K562 (cell line): Measurements from ENCODE around the gene SOX14. TPM values are rescaled to one million over a fixed set of nuclear protein-coding genes. Genes with fewer than 3 reads are reported as not detected.

Experiments
- ATAC-seq: fragments of 200-7000 bp; cut with Tn5 transposase; 3 replicates; pipeline ENCODE4 v1.9.1; 2020; ENCODE audit warnings: moderate library complexity
- BruUV-seq: library from RNA; stranded (reverse); fragments of 400-500 nt; replicated peaks from 2 replicates; lab custom pipeline; 2021; lab: Mats Ljungman, UMichigan
- CTCF ChIA-PET: fragments of 300-600 bp; formaldehyde crosslinking; extraction: SDS; loops from one replicate; lab custom pipeline; 2021; ENCODE audit warnings: low intra/inter-chr PET ratio; lab: Yijun Ruan, JAX
- POLR2A ChIA-PET: fragments of 300-600, 350-650 bp; sonication (Branson Sonifier 250); formaldehyde crosslinking; extraction: SDS; loops from one replicate; lab custom pipeline; 2021; ENCODE audit warnings: antibody characterized with exemption, inconsistent platforms; lab: Yijun Ruan, JAX
- DNase-seq, 4 experiments: peaks; one replicate each; pipeline versions ENCODE4 v3.0.0 to v3.0.0-alpha.2; 2011 to 2018; ENCODE audit warnings: low spot score in 3 of 4, mixed read lengths in 3 of 4; ENCODE audit errors: extremely low read depth in 1 of 4
- FAIRE-seq: peaks from 2 replicates; lab custom pipeline; 2011; peaks lifted over from hg19 to GRCh38; lab: Jason Lieb, UNC
- H2AFZ ChIP-seq: 2 replicates; pipeline ENCODE4 v1.6.0; 2011; ENCODE audit warnings: low read depth, low read length, control low read depth, inconsistent platforms
- H3K27ac ChIP-seq: fragments of 200-600 bp; 3 replicates; pipeline ENCODE4 v1.8.0; 2011; ENCODE audit warnings: low read depth, mild to moderate bottlenecking, control low read depth, inconsistent platforms, low read length, moderate library complexity, mixed read lengths; ENCODE audit errors: extremely low read depth
- H3K27me3 ChIP-seq, 2 experiments: fragments of 300-600 bp in 1 of 2; 2 replicates in 1 of 2; 3 replicates in 1 of 2; pipeline versions ENCODE4 v1.6.0 to v1.8.0; 2011; ENCODE audit warnings: inconsistent platforms in 2 of 2, low read length in 2 of 2, mild to moderate bottlenecking in 1 of 2, mixed read lengths in 1 of 2, moderate library complexity in 1 of 2; ENCODE audit not compliant: control insufficient read depth in 2 of 2, insufficient read depth in 2 of 2
- H3K36me3 ChIP-seq: fragments of 300-600 bp; 3 replicates; pipeline ENCODE4 v1.8.0; 2011; ENCODE audit warnings: mild to moderate bottlenecking, low read length, inconsistent platforms; ENCODE audit not compliant: control insufficient read depth, insufficient read depth
- H3K4me1 ChIP-seq, 2 experiments: fragments of 200-600 bp in 1 of 2; replicated peaks in 1 of 2; 2 replicates in 1 of 2; 3 replicates in 1 of 2; pipeline versions ENCODE4 v1.5.1 to v1.8.0; 2011; ENCODE audit warnings: inconsistent platforms in 2 of 2, low read length in 2 of 2, mild to moderate bottlenecking in 1 of 2, mixed read lengths in 1 of 2, moderate library complexity in 1 of 2; ENCODE audit not compliant: control insufficient read depth in 2 of 2, insufficient read depth in 2 of 2
- H3K4me2 ChIP-seq: 2 replicates; pipeline ENCODE4 v1.6.1; 2011; ENCODE audit warnings: low read length, control low read depth, inconsistent platforms, mixed read lengths; ENCODE audit not compliant: insufficient read depth
- H3K4me3 ChIP-seq: fragments of 200-600 bp; sonication (generic), shearing (Covaris generic); 2 replicates; pipeline ENCODE4 v1.5.1; 2016; ENCODE audit warnings: control low read depth, inconsistent platforms
- H3K79me2 ChIP-seq: fragments of 200-600 bp; 3 replicates; pipeline ENCODE4 v1.8.0; 2011; ENCODE audit warnings: low read length, inconsistent platforms; ENCODE audit not compliant: control insufficient read depth, insufficient read depth
- H3K9ac ChIP-seq, 2 experiments: 2 replicates each; pipeline versions ENCODE4 v1.6.0 to v1.6.1; 2011; ENCODE audit warnings: low read depth in 2 of 2, low read length in 2 of 2, control low read depth in 1 of 2, inconsistent platforms in 1 of 2, mild to moderate bottlenecking in 1 of 2, mixed read lengths in 1 of 2; ENCODE audit not compliant: insufficient read depth in 1 of 2
- H3K9me1 ChIP-seq: one replicate; pipeline ENCODE4 v1.6.0; 2011; ENCODE audit warnings: inconsistent platforms, mild to moderate bottlenecking, low read length, moderate library complexity; ENCODE audit not compliant: control insufficient read depth, insufficient read depth
- H3K9me3 ChIP-seq: replicated peaks from 2 replicates; pipeline ENCODE4 v1.5.1; 2011; ENCODE audit warnings: low read depth, low read length, inconsistent platforms; ENCODE audit not compliant: control insufficient read depth, insufficient read depth
- H4K20me1 ChIP-seq: replicated peaks from 2 replicates; pipeline ENCODE4 v1.6.1; 2011; ENCODE audit warnings: low read length, inconsistent platforms, mixed read lengths; ENCODE audit not compliant: control insufficient read depth, insufficient read depth
- ARID3B ChIP-seq: fragments of 250-450 bp; sonication (Bioruptor Pico); IDR thresholded peaks from 2 replicates; pipeline ENCODE4 v1.4.0; 2020; ENCODE audit warnings: borderline replicate concordance
- C11orf30 ChIP-seq: fragments of 450-650 bp; IDR thresholded peaks from 2 replicates; pipeline ENCODE4 v1.6.1; 2016; ENCODE audit warnings: low read depth, mild to moderate bottlenecking
- CUX1 ChIP-seq: fragments of 200-800 bp; sonication (Bioruptor generic); IDR thresholded peaks from 2 replicates; pipeline ENCODE4 v1.6.1; 2016; ENCODE audit warnings: missing genetic modification characterization, missing compliant biosample characterization
- MECOM ChIP-seq: fragments of 250-450 bp; sonication (Bioruptor Pico); IDR thresholded peaks from 2 replicates; pipeline ENCODE4 v1.8.0; 2022; ENCODE audit warnings: inconsistent platforms
- TAL1 ChIP-seq: fragments of 450-650 bp; IDR thresholded peaks from 2 replicates; pipeline ENCODE4 v1.6.1; 2016; ENCODE audit warnings: mild to moderate bottlenecking
- TEAD4 ChIP-seq, 2 experiments: sonication (generic) in 1 of 2; formaldehyde crosslinking in 1 of 2; IDR thresholded peaks; 2 replicates each; pipeline versions ENCODE4 v1.6.1 to v1.8.0; 2012 to 2022; ENCODE audit warnings: borderline replicate concordance in 1 of 2, inconsistent platforms in 1 of 2, low read length in 1 of 2, mild to moderate bottlenecking in 1 of 2, missing genetic modification reagents in 1 of 2
- TSHZ1 ChIP-seq: fragments of 250-450 bp; sonication (Bioruptor Pico); IDR thresholded peaks from 2 replicates; pipeline ENCODE4 v1.4.0; 2020; ENCODE audit warnings: mild to moderate bottlenecking, moderate library complexity
- ZBTB1 ChIP-seq: sonication (generic); formaldehyde crosslinking; IDR thresholded peaks from 2 replicates; pipeline ENCODE4 v1.8.1; 2023; ENCODE audit warnings: missing genetic modification reagents, low read depth, mild to moderate bottlenecking, borderline replicate concordance
- ZNF224 ChIP-seq: sonication (generic); formaldehyde crosslinking; IDR thresholded peaks from 2 replicates; pipeline ENCODE4 v1.8.0; 2022; ENCODE audit warnings: mild to moderate bottlenecking, missing genetic modification reagents
- WGBS: fragments of 100-300 bp; shearing (Covaris generic); methylation state at CpG from one replicate; pipeline ENCODE4 v1.1.6; 2016; ENCODE audit warnings: low coverage, mixed read lengths; ENCODE audit not compliant: insufficient coverage; ENCODE audit errors: missing lambda C conversion rate; 5-methylcytosine and 5-hydroxymethylcytosine counted together
- in situ Hi-C: fragments of 300-500 bp; cut with MboI; formaldehyde crosslinking; loops from 4 replicates; pipeline ENCODE4 v1.15.0; 2018; ENCODE audit warnings: inconsistent platforms, mixed read lengths
- intact Hi-C: fragments of 100-400 bp; cut with micrococcal nuclease; formaldehyde crosslinking; loops from 2 replicates; pipeline ENCODE4 v1.14.2; 2022
- polyA plus RNA-seq, 8 experiments: library from polyadenylated mRNA; depleted of rRNA in 4 of 8; stranded (reverse) in 5 of 8; unstranded in 3 of 8; fragments of >200 nt; fragmentation: Nextera tagmentation in 2 of 8; fragmentation: Illumina TruSeq in 1 of 8; extraction: Ambion mirVana in 2 of 8; extraction: Trizol in 1 of 8; gene quantifications; 2 replicates each; pipeline versions ENCODE4 v1.2.1 to v1.2.3, GENCODE V29; 2011 to 2014; ENCODE audit warnings: inconsistent platforms in 1 of 8, missing spikeins in 1 of 8
- total RNA-seq, 7 experiments: library from RNA; depleted of rRNA in 6 of 7; stranded (reverse); fragments of >200 nt in 6 of 7; fragmentation: Illumina TruSeq in 2 of 7; extraction: Trizol in 2 of 7; gene quantifications; 2 replicates each; pipeline versions ENCODE4 v1.2.1 to v1.2.3, GENCODE V29; 2011 to 2021; ENCODE audit warnings: low replicate concordance in 1 of 7

The SOX14 gene
- total and polyA plus RNA-seq, 9 of the 15 experiments (the other 6 are each of a cell fraction or from before 2014, with no cell fraction given), result not detected

- BruUV-seq, result no TSS peak
- Histone ChIP-seq H3K4me2 (no peak overlapping the region), H4K20me1 (no peaks in the 10 kb centered on the region), H2AFZ (no peak overlapping the region), H3K9ac (no peak overlapping the region), H3K36me3 (no peaks in the 10 kb centered on the region), H3K79me2 (no peaks in the 10 kb centered on the region), H3K4me1 (peaks cover 0 to 3% of the 10 kb centered on the region in 2 experiments; a peak in 1 of 5 replicates), H3K4me3 (no peak overlapping the region), H3K27ac (no peak overlapping the region), H3K27me3 (peaks cover 6 to 45% of the 10 kb centered on the region in 2 experiments; a peak in 3 of 5 replicates), H3K9me3 (no peaks in the 10 kb centered on the region), H3K9me1 (no peaks in the 10 kb centered on the region)
- no peak for ATAC-seq
- 0% methylated on average over 7 of the region's 24 CpGs for WGBS
- DNase-seq, result no peak
- intact Hi-C loops (no loop called here), in situ Hi-C loops (no loop called here)
- POLR2A ChIA-PET, result no interaction called here
- CTCF ChIA-PET, result no interaction called here
- no peak for FAIRE-seq
- no peak for TF ChIP-seq MECOM
- TF ChIP-seq CUX1 (CRISPR knock-in tag), result no peak
- TF ChIP-seq ZBTB1, result no peak
- TF ChIP-seq ARID3B, result no peak
- TF ChIP-seq TEAD4 (IDR thresholded peaks at IDR 0.05; ENCODE audit: low read length), result no peak
- no peak for TF ChIP-seq TEAD4 (CRISPR knock-in tag; IDR thresholded peaks at IDR 0.05; ENCODE audit: borderline replicate concordance)
- TF ChIP-seq TAL1, result no peak
- TF ChIP-seq TSHZ1 (CRISPR knock-in tag), result no peak
- no peak for TF ChIP-seq C11orf30
- TF ChIP-seq ZNF224 (CRISPR knock-in tag), result no peak
Observed at GRCh38 chr3:137761099-137761562, 3.0 kb upstream of the SOX14 start.
